PFSK-1 (cell line): ENCODE data around the gene TRAPPC3L.

Source experiments
- POLR2AphosphoS5 ChIP-seq: IDR thresholded peaks from 2 replicates; pipeline ENCODE4 v1.6.1; 2012; ENCODE audit warnings: low read depth, mild to moderate bottlenecking, control low read depth, low read length, moderate library complexity
- REST ChIP-seq, 2 experiments: IDR thresholded peaks; 2 replicates each; pipeline versions ENCODE4 v1.6.1 to v1.8.0; 2011 to 2012; ENCODE audit warnings: low read depth in 2 of 2, low read length in 2 of 2, control low read depth in 1 of 2, inconsistent platforms in 1 of 2, mild to moderate bottlenecking in 1 of 2, moderate library complexity in 1 of 2; ENCODE audit not compliant: insufficient read depth in 1 of 2

GRCh38 chr6:116458264-116458663, 87.2 kb downstream of the TRAPPC3L start:
- no peak for TF ChIP-seq POLR2AphosphoS5
- TF ChIP-seq REST (IDR thresholded peaks at IDR 0.05; ENCODE audit: insufficient read depth in 1 of 2, low read depth in 2 of 2, low read length in 2 of 2): no peak
